Endometrial microvascular endothelial cells (primary cell): ENCODE data around the gene AHSP. TPM values are rescaled to one million over a fixed set of nuclear protein-coding genes. Genes with fewer than 3 reads are reported as not detected.

ENCODE experiments used
- in situ Hi-C: cut with HindIII; loops from 2 replicates; pipeline ENCODE4 v1.10.0; 2017; ENCODE audit warnings: low sequenced_read_pairs, low pct_unique_long_range_greater_than_20kb; ENCODE audit errors: inconsistent ontology term
- total RNA-seq: library from RNA; depleted of rRNA; stranded (reverse); fragments of >200 nt; gene quantifications from one replicate; pipeline ENCODE4 v1.2.3, GENCODE V29; 2015; ENCODE audit errors: inconsistent ontology term

The AHSP gene
- total RNA-seq, 1 donor from 2014 or later: not detected

GRCh38 chr16:31577411-31577810 lies 49.7 kb downstream of the AHSP start:
- in situ Hi-C loops: no loop called here

Other genes starting within 250 kb of the AHSP start
- gene ITGAX, start 172.7 kb upstream of the AHSP start, total RNA-seq: 2.8 TPM
- not detected for gene ITGAD, start 134.6 kb upstream of the AHSP start, total RNA-seq
- not detected for gene COX6A2, start 99.5 kb upstream of the AHSP start, total RNA-seq
- gene ZNF843, start 85.1 kb upstream of the AHSP start, total RNA-seq: not detected
- gene ARMC5, start 68.4 kb upstream of the AHSP start, total RNA-seq: 21.2 TPM
- gene TGFB1I1, start 55.7 kb upstream of the AHSP start, total RNA-seq: 85.1 TPM
- not detected for gene SLC5A2, start 44.8 kb upstream of the AHSP start, total RNA-seq
- 35.3 TPM for gene RUSF1, start 19.5 kb upstream of the AHSP start, total RNA-seq